Femur (tissue), 1 donor: ENCODE measurements around the gene CDR2L.

Experiments used
- DNase-seq: peaks from one replicate; pipeline ENCODE4 v3.0.0-alpha.2; 2017

Gene CDR2L

GRCh38 chr17:74987418-74987908 is at the start of gene CDR2L:
Gene CDR2L (plus strand): TSS chr17:74987632. CDS start chr17:74988044, 412 bp downstream.
- peak; percentile 98 for DNase-seq

- DNase-seq = no peak
Measured at GRCh38 chr17:74938194-74938950, 49.1 kb upstream of the CDR2L start.

- no peak for DNase-seq
Measured at GRCh38 chr17:74939534-74939933, 47.9 kb upstream of the CDR2L start.

GRCh38 chr17:74941128-74941725 is 46.2 kb upstream of the CDR2L start:
- DNase-seq = no peak

- DNase-seq = no peak
Measured at GRCh38 chr17:74943808-74944522, 43.5 kb upstream of the CDR2L start.

GRCh38 chr17:74945543-74945942 is 41.9 kb upstream of the CDR2L start:
- no peak for DNase-seq

- DNase-seq = no peak
Measured at GRCh38 chr17:74946641-74947040, 40.8 kb upstream of the CDR2L start.

- DNase-seq = no peak
Measured at GRCh38 chr17:74947041-74947754, 40.2 kb upstream of the CDR2L start.

- DNase-seq = no peak
Measured at GRCh38 chr17:74949455-74950115, 37.8 kb upstream of the CDR2L start.

- no peak for DNase-seq
Measured at GRCh38 chr17:74950207-74950606, 37.2 kb upstream of the CDR2L start.

- no peak for DNase-seq
Measured at GRCh38 chr17:74951065-74951464, 36.4 kb upstream of the CDR2L start.

- DNase-seq = no peak
Measured at GRCh38 chr17:74951680-74952421, 35.6 kb upstream of the CDR2L start.

- no peak for DNase-seq
Measured at GRCh38 chr17:74952431-74953133, 34.9 kb upstream of the CDR2L start.

- no peak for DNase-seq
Measured at GRCh38 chr17:74953134-74953687, 34.2 kb upstream of the CDR2L start.

- DNase-seq = no peak
Measured at GRCh38 chr17:74954115-74954514, 33.3 kb upstream of the CDR2L start.

GRCh38 chr17:74954665-74955421 is 32.6 kb upstream of the CDR2L start:
- no peak for DNase-seq

- DNase-seq = no peak
Measured at GRCh38 chr17:74956093-74956492, 31.3 kb upstream of the CDR2L start.

GRCh38 chr17:74957935-74958740 is 29.3 kb upstream of the CDR2L start:
- peak; percentile 80 for DNase-seq
